B cell (primary cell): ENCODE data around the gene PAM. TPM values are rescaled to one million over a fixed set of nuclear protein-coding genes. Genes with fewer than 3 reads are reported as not detected.

Source experiments
- ATAC-seq: fragments of 200-7000 bp; cut with Tn5 transposase; one replicate; pipeline ENCODE4 v1.10.0; 2021; ENCODE audit warnings: low read depth, mild to moderate bottlenecking, moderate number of reproducible peaks, moderate library complexity
- CTCF ChIA-PET: fragments of 350-600 bp; sonication (Branson Sonifier 250); formaldehyde crosslinking; loops from one replicate; lab custom pipeline; 2021; ENCODE audit warnings: antibody characterized with exemption, inconsistent platforms; lab: Charles Lee
- POLR2A ChIA-PET: fragments of 350-600 bp; sonication (Branson Sonifier 250); formaldehyde crosslinking; loops from one replicate; lab custom pipeline; 2021; ENCODE audit warnings: antibody characterized with exemption; lab: Charles Lee
- DNase-seq: peaks from one replicate; pipeline ENCODE4 v3.0.0; 2013
- H2AFZ ChIP-seq: 2 replicates; pipeline ENCODE4 v1.6.1; 2012; ENCODE audit warnings: mild to moderate bottlenecking, low read depth, low read length; ENCODE audit not compliant: insufficient read depth, poor library complexity, severe bottlenecking
- H3K27ac ChIP-seq, 2 donors: 1 replicate in 1 of 2; 2 replicates in 1 of 2; pipeline ENCODE4 v1.5.1; 2012 to 2013; ENCODE audit warnings: low read length in 2 of 2, mild to moderate bottlenecking in 2 of 2, moderate library complexity in 1 of 2
- H3K27me3 ChIP-seq, 4 experiments: fragments of 200-600 bp in 1 of 4; sonication (generic) in 1 of 4; replicated peaks in 1 of 4; 1 replicate in 2 of 4; 2 replicates in 2 of 4; pipeline versions ENCODE4 v1.6.1 to v1.7.0; 2013 to 2016; ENCODE audit warnings: low read length in 3 of 4, mild to moderate bottlenecking in 2 of 4, mixed read lengths in 1 of 4, moderate library complexity in 1 of 4; ENCODE audit not compliant: insufficient read depth in 4 of 4, control insufficient read depth in 3 of 4; ENCODE audit errors: control extremely low read depth in 1 of 4
- H3K36me3 ChIP-seq, 2 experiments: replicated peaks in 1 of 2; 1 replicate in 1 of 2; 2 replicates in 1 of 2; pipeline versions ENCODE4 v1.6.1 to v1.7.1; 2013; ENCODE audit warnings: low read length in 1 of 2; ENCODE audit not compliant: insufficient read depth in 2 of 2, control insufficient read depth in 1 of 2; ENCODE audit errors: control extremely low read depth in 1 of 2, extremely low read depth in 1 of 2
- H3K4me1 ChIP-seq, 2 donors: fragments of 200-600 bp in 1 of 2; sonication (generic) in 1 of 2; 1 replicate in 1 of 2; 2 replicates in 1 of 2; pipeline versions ENCODE4 v1.5.1 to v1.6.1; 2013 to 2017; ENCODE audit warnings: low read length in 2 of 2; ENCODE audit not compliant: control insufficient read depth in 2 of 2, insufficient read depth in 2 of 2
- H3K4me2 ChIP-seq: replicated peaks from 2 replicates; pipeline ENCODE3; 2012; ENCODE audit warnings: mild to moderate bottlenecking, low read depth, low read length; ENCODE audit not compliant: poor library complexity, severe bottlenecking
- H3K4me3 ChIP-seq, 5 experiments: fragments of 200-600 bp in 1 of 5; sonication (generic) in 1 of 5; 1 replicate in 3 of 5; 2 replicates in 2 of 5; pipeline versions ENCODE4 v1.5.1 to v1.7.0; 2011 to 2016; ENCODE audit warnings: low read length in 4 of 5, mild to moderate bottlenecking in 4 of 5, low read depth in 2 of 5, control low read depth in 1 of 5, moderate library complexity in 1 of 5; ENCODE audit not compliant: insufficient read depth in 1 of 5; ENCODE audit errors: control extremely low read depth in 1 of 5, extremely low read depth in 1 of 5
- H3K79me2 ChIP-seq: fragments of 200-600 bp; sonication (generic); one replicate; pipeline ENCODE4 v1.6.0; 2016; ENCODE audit warnings: low read length; ENCODE audit not compliant: control insufficient read depth, insufficient read depth
- H3K9ac ChIP-seq: fragments of 200-600 bp; sonication (generic); 2 replicates; pipeline ENCODE4 v1.6.1; 2017; ENCODE audit warnings: mild to moderate bottlenecking, low read length, moderate library complexity
- H3K9me3 ChIP-seq, 3 donors: one replicate each; pipeline versions ENCODE4 v1.6.1 to v1.7.1; 2013; ENCODE audit warnings: low read length in 2 of 3; ENCODE audit not compliant: control insufficient read depth in 2 of 3, insufficient read depth in 1 of 3; ENCODE audit errors: control extremely low read depth in 1 of 3
- H4K20me1 ChIP-seq: 2 replicates; pipeline ENCODE4 v1.6.0; 2012; ENCODE audit warnings: mild to moderate bottlenecking, low read length; ENCODE audit not compliant: insufficient read depth, control insufficient read depth, poor library complexity, severe bottlenecking
- H3K27ac Mint-ChIP-seq: one replicate; pipeline ENCODE4 v1.8.0; 2021; ENCODE audit warnings: mixed read lengths
- H3K27me3 Mint-ChIP-seq: one replicate; pipeline ENCODE4 v1.8.0; 2021; ENCODE audit warnings: mixed read lengths
- H3K4me1 Mint-ChIP-seq: one replicate; pipeline ENCODE4 v1.8.0; 2021; ENCODE audit warnings: mixed read lengths
- H3K4me3 Mint-ChIP-seq: one replicate; pipeline ENCODE4 v1.8.0; 2021; ENCODE audit warnings: mixed read lengths
- H3K9me3 Mint-ChIP-seq: one replicate; pipeline ENCODE4 v1.8.0; 2022; ENCODE audit warnings: mixed read lengths; ENCODE audit not compliant: insufficient read depth
- EZH2 ChIP-seq: IDR thresholded peaks from 2 replicates; pipeline ENCODE4 v1.6.1; 2012; ENCODE audit warnings: borderline replicate concordance, low read depth, mild to moderate bottlenecking, moderate library complexity, low read length; ENCODE audit not compliant: insufficient read depth, poor library complexity, severe bottlenecking
- WGBS: methylation state at CpG from one replicate; pipeline ENCODE4 v1.1.5; 2013; ENCODE audit warnings: missing lambda C conversion rate; ENCODE audit not compliant: insufficient coverage; 5-methylcytosine and 5-hydroxymethylcytosine counted together
- intact Hi-C: fragments of 100-400 bp; cut with micrococcal nuclease; formaldehyde crosslinking; loops from one replicate; pipeline ENCODE4 v1.10.0; 2022
- polyA plus RNA-seq: library from polyadenylated mRNA; depleted of rRNA; stranded (reverse); fragments of >200 nt; gene quantifications from 2 replicates; pipeline ENCODE4 v1.2.3, GENCODE V29; 2012
- total RNA-seq, 2 donors: library from RNA; stranded (reverse); fragments of 120-200 nt in 1 of 2; gene quantifications; 1 replicate in 1 of 2; 2 replicates in 1 of 2; pipeline versions ENCODE4 v1.2.3 to v1.2.4, GENCODE V29; 2013 to 2022
- TF ChIP-seq, protein P1 (sequence below): fragments of 200-600 bp; IDR thresholded peaks from one replicate; pipeline ENCODE4 v1.8.0; 2022; ENCODE audit warnings: antibody characterized with exemption, mild to moderate bottlenecking

PAM gene
- total and polyA plus RNA-seq, 2 donors (not counting 1 experiment from before 2014, with no cell fraction given) = 1.00 to 34.8 TPM

DNA sequence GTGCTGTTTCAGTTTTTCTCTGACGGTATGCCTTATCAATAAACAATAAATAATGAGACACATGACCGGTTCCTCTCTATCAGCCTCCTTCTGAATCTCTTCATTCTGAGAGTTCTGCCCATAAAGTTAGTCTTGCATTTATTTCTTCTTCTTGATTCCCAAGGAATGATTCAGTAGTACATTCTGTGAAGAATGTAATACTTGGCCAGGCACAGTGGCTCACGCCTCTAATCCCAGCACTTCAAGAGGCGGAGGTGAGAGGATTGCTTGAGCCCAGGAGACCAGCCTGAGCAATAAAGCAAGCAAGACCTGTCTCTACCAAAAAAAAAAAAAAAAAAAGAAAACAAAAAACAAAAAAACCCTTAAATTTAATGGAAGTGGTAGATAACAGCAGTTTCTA is 53.9 kb downstream of the PAM start:
- Mint-ChIP-seq H3K9me3 (no peaks in the 10 kb centered on the region), H3K4me3 (no peak overlapping the region), H3K27ac (no peak overlapping the region), H3K4me1 (no peaks in the 10 kb centered on the region), H3K27me3 (no peaks in the 10 kb centered on the region)
- Histone ChIP-seq H2AFZ (no peak overlapping the region), H3K36me3 (no peaks in the 10 kb centered on the region), H3K4me1 (no peaks in the 10 kb centered on the region), H3K79me2 (no peaks in the 10 kb centered on the region), H3K9me3 (no peaks in the 10 kb centered on the region), H3K4me2 (no peak overlapping the region), H3K27me3 (no peaks in the 10 kb centered on the region), H3K27ac (no peak overlapping the region), H4K20me1 (no peaks in the 10 kb centered on the region), H3K4me3 (no peak overlapping the region), H3K9ac (no peak overlapping the region)
- CTCF ChIA-PET = interaction anchor here (1.6 kb wide), 1 partner anchor 17 kb away, joined by 3 read pairs; no protein-coding TSS in a partner anchor
- WGBS = no CpG with 5 or more reads among the region's 4 CpGs
- intact Hi-C loops = loop anchor here (10.0 kb wide), 1 partner anchor 224 kb away; no protein-coding TSS in a partner anchor
- POLR2A ChIA-PET = no interaction called here
- ATAC-seq (no peak), DNase-seq (no peak)
- TF ChIP-seq EZH2 = no peak
- TF ChIP-seq, protein P1, sequence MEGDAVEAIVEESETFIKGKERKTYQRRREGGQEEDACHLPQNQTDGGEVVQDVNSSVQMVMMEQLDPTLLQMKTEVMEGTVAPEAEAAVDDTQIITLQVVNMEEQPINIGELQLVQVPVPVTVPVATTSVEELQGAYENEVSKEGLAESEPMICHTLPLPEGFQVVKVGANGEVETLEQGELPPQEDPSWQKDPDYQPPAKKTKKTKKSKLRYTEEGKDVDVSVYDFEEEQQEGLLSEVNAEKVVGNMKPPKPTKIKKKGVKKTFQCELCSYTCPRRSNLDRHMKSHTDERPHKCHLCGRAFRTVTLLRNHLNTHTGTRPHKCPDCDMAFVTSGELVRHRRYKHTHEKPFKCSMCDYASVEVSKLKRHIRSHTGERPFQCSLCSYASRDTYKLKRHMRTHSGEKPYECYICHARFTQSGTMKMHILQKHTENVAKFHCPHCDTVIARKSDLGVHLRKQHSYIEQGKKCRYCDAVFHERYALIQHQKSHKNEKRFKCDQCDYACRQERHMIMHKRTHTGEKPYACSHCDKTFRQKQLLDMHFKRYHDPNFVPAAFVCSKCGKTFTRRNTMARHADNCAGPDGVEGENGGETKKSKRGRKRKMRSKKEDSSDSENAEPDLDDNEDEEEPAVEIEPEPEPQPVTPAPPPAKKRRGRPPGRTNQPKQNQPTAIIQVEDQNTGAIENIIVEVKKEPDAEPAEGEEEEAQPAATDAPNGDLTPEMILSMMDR = no peak

- ChIA-PET CTCF (no interaction called here), POLR2A (no interaction called here)
- Mint-ChIP-seq H3K4me3 (no peak overlapping the region), H3K9me3 (no peaks in the 10 kb centered on the region), H3K27ac (no peak overlapping the region), H3K4me1 (peaks cover 11% of the 10 kb centered on the region), H3K27me3 (no peaks in the 10 kb centered on the region)
- TF ChIP-seq, protein P1 = no peak
- no peak for TF ChIP-seq EZH2
- no peak for DNase-seq
- Histone ChIP-seq H3K36me3 (no peaks in the 10 kb centered on the region), H3K4me3 (no peak overlapping the region), H3K4me2 (no peak overlapping the region), H3K27ac (no peak overlapping the region), H3K9me3 (no peaks in the 10 kb centered on the region), H3K9ac (no peak overlapping the region), H2AFZ (no peak overlapping the region), H3K27me3 (no peaks in the 10 kb centered on the region), H3K79me2 (no peaks in the 10 kb centered on the region), H3K4me1 (peaks cover 5 to 11% of the 10 kb centered on the region in 2 donors), H4K20me1 (no peaks in the 10 kb centered on the region)
- ATAC-seq = no peak
- intact Hi-C loops = no loop called here
- WGBS = no CpG with 5 or more reads among the region's 2 CpGs
These were observed 56.9 kb downstream of the PAM start for GRCh38 chr5:102811972-102812371.
